Measurements from ENCODE around the gene UNC13B. TPM values are rescaled to one million over a fixed set of nuclear protein-coding genes. Genes with fewer than 3 reads are reported as not detected.

UNC13B gene
- total and polyA plus RNA-seq, 9 of the 15 experiments (the other 6 are each of a cell fraction or from before 2014, with no cell fraction given) = 2.4 to 11.5 (median 8.6) TPM

DNA sequence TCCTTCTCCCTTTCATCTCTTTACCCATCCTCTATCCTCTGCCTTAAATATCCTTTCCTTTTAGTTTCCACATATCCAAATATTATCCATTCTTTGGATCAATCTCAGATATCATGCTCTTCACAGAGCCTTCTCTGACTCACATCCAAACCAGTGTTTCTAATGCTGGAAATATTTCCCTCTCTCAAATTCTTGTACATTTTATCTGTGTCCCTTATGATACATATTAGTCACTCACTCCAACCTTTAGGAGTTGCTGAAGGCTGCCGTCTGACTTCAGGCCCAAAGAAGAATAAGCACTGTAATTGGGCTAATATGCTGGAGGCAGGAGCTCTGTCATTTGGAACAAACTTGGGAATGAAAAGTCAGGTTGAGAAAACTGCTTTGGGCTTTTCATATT is 171.7 kb downstream of the UNC13B start:
- Histone ChIP-seq H3K4me3 (no peak overlapping the region), H2AFZ (ENCODE audit: low read depth, low read length) (no peak overlapping the region), H3K4me1 (replicated peaks in 1 of 2; ENCODE audit: control insufficient read depth in 2 of 2, insufficient read depth in 2 of 2, low read length in 2 of 2) (peaks cover 5 to 14% of the 10 kb centered on the region in 2 experiments; a peak in 3 of 5 replicates), H4K20me1 (replicated peaks; ENCODE audit: control insufficient read depth, insufficient read depth, low read length) (no peaks in the 10 kb centered on the region), H3K9ac (ENCODE audit: insufficient read depth in 1 of 2, low read depth in 2 of 2, low read length in 2 of 2) (no peak overlapping the region), H3K79me2 (ENCODE audit: control insufficient read depth, insufficient read depth, low read length) (no peaks in the 10 kb centered on the region), H3K4me2 (ENCODE audit: insufficient read depth, low read length) (no peak overlapping the region), H3K36me3 (ENCODE audit: control insufficient read depth, insufficient read depth, low read length) (no peaks in the 10 kb centered on the region), H3K27ac (ENCODE audit: extremely low read depth, low read depth, low read length) (no peak overlapping the region), H3K27me3 (ENCODE audit: control insufficient read depth in 2 of 2, insufficient read depth in 2 of 2, low read length in 2 of 2) (no peaks in the 10 kb centered on the region), H3K9me1 (ENCODE audit: control insufficient read depth, insufficient read depth, low read length) (no peaks in the 10 kb centered on the region), H3K9me3 (replicated peaks; ENCODE audit: control insufficient read depth, insufficient read depth, low read depth, low read length) (no peaks in the 10 kb centered on the region)
- DNase-seq (ENCODE audit: extremely low read depth in 1 of 4, low spot score in 3 of 4) (no peak), FAIRE-seq (no peak), ATAC-seq (no peak)
- TF ChIP-seq KLF1 (tag; IDR thresholded peaks at IDR 0.05) = no peak
- TF ChIP-seq RBM34 (IDR thresholded peaks at IDR 0.05; ENCODE audit: borderline replicate concordance, insufficient read depth, low read length) = no peak
- no peak for TF ChIP-seq KAT2B (IDR thresholded peaks at IDR 0.05; ENCODE audit: low read depth, low read length)
- TF ChIP-seq SP1 (CRISPR knock-in tag; IDR thresholded peaks at IDR 0.05) = no peak
- TF ChIP-seq ARNT (IDR thresholded peaks at IDR 0.05) = no peak
- no peak for TF ChIP-seq FOS (IDR thresholded peaks at IDR 0.05; ENCODE audit: extremely low read depth, insufficient read length)
- TF ChIP-seq ZNF3 (CRISPR knock-in tag; IDR thresholded peaks at IDR 0.05) = no peak
- TF ChIP-seq ZNF175 (CRISPR knock-in tag; IDR thresholded peaks at IDR 0.05; ENCODE audit: low read depth) = no peak
- no peak for TF ChIP-seq U2AF1 (optimal IDR thresholded peaks at IDR 0.05; ENCODE audit: low read depth, low read length)
- TF ChIP-seq SREBF2 (CRISPR knock-in tag; IDR thresholded peaks at IDR 0.05) = no peak
- POLR2A ChIA-PET = interaction anchor here (0.6 kb wide), 1 partner anchor 69 kb away, joined by 3 read pairs; no protein-coding TSS in a partner anchor
- WGBS (ENCODE audit: insufficient coverage, low coverage, missing lambda C conversion rate) = 40% methylated on average over 1 of the region's 1 CpG
- CTCF ChIA-PET (ENCODE audit: low intra/inter-chr PET ratio) = no interaction called here
- in situ Hi-C loops (cut with MboI) (no loop called here), intact Hi-C loops (cut with micrococcal nuclease) (no loop called here)
- BruUV-seq (replicated peaks) = no TSS peak
